ENCODE measurements around the gene RACGAP1.

DNA sequence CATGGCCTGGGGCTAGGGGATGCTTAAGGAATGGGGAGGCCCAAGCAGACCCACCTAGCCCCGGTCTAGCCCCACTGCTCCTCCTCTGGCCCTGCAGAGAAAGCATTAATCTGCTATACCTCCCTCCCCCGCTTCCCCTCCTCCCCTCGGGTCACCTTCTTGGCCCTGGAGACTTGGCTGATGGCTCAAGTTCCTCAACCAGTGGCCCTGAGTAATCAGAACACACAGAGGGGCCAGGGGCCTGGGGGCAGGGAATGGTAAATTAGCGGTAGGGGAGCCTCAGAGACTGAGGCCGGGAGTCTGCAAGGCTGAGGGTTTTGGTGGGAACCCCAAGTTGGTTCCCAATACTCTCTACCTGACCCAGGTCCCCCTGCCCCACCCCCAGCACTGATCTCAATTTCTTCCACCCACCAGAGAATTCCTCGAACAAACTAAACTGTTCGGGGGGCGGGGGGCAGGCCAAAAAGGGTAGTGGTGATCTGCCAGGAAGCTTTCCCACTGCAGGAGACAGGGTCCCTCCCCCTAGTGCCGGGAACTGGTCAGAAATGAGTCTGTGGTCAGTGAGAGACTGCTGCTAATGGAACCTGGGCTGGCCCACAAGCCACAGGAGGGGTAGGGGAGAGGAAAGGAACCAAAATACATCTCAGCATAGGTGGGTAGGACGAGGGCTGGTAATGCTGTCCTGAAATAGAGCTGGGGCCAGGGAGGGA lies 47.1 kb upstream of the RACGAP1 start:
- TF ChIP-seq, protein P1, sequence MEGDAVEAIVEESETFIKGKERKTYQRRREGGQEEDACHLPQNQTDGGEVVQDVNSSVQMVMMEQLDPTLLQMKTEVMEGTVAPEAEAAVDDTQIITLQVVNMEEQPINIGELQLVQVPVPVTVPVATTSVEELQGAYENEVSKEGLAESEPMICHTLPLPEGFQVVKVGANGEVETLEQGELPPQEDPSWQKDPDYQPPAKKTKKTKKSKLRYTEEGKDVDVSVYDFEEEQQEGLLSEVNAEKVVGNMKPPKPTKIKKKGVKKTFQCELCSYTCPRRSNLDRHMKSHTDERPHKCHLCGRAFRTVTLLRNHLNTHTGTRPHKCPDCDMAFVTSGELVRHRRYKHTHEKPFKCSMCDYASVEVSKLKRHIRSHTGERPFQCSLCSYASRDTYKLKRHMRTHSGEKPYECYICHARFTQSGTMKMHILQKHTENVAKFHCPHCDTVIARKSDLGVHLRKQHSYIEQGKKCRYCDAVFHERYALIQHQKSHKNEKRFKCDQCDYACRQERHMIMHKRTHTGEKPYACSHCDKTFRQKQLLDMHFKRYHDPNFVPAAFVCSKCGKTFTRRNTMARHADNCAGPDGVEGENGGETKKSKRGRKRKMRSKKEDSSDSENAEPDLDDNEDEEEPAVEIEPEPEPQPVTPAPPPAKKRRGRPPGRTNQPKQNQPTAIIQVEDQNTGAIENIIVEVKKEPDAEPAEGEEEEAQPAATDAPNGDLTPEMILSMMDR (IDR thresholded peaks at IDR 0.05): no peak
- no peak for TF ChIP-seq POLR2A (IDR thresholded peaks at IDR 0.05)
